HG03378 (cell line): ENCODE data around the gene PER1.
"Not testable (repeated sequence)": the region's sequence is repeated elsewhere in the genome, so short reads cannot be mapped to it uniquely, and the experiment has no call there.

Experiments
- ATAC-seq: cut with Tn5 transposase; IDR thresholded peaks from one replicate; pipeline ENCODE4 v1.9.1; 2021; ENCODE audit warnings: mild to moderate bottlenecking, moderate library complexity; ENCODE audit not compliant: unreplicated experiment

Gene PER1

GRCh38 chr17:8121407-8121680 lies 30.9 kb downstream of the PER1 start:
- ATAC-seq: no peak

GRCh38 chr17:8120520-8121406 lies 31.4 kb downstream of the PER1 start:
- ATAC-seq: no peak

- ATAC-seq: peak; percentile 51
Observed at GRCh38 chr17:8119581-8120519, 32.4 kb downstream of the PER1 start.

GRCh38 chr17:8118769-8119580 lies 33.2 kb downstream of the PER1 start:
- no peak for ATAC-seq

- ATAC-seq: no peak
Observed at GRCh38 chr17:8117980-8118768, 34.0 kb downstream of the PER1 start, which contains the start of gene ALOXE3. Gene ALOXE3 (minus strand): TSS chr17:8118514. CDS start chr17:8117990, 524 bp downstream.

GRCh38 chr17:8117367-8117979 lies 34.7 kb downstream of the PER1 start:
- no peak for ATAC-seq

- no peak for ATAC-seq
Observed at GRCh38 chr17:8116776-8117175, 35.4 kb downstream of the PER1 start.

- no peak for ATAC-seq
Observed at GRCh38 chr17:8110907-8111306, 41.3 kb downstream of the PER1 start.

- no peak for ATAC-seq
Observed at GRCh38 chr17:8110456-8110804, 41.8 kb downstream of the PER1 start.

GRCh38 chr17:8109661-8110455 lies 42.3 kb downstream of the PER1 start:
- ATAC-seq: no peak

GRCh38 chr17:8108972-8109660 lies 43.1 kb downstream of the PER1 start:
- ATAC-seq: no peak

- not testable (repeated sequence) for ATAC-seq
Observed at GRCh38 chr17:8106980-8107379, 45.2 kb downstream of the PER1 start.

- ATAC-seq: no peak
Observed at GRCh38 chr17:8105957-8106398, 46.2 kb downstream of the PER1 start.

GRCh38 chr17:8104911-8105310 lies 47.3 kb downstream of the PER1 start:
- ATAC-seq: no peak

GRCh38 chr17:8103549-8103948 lies 48.7 kb downstream of the PER1 start:
- no peak for ATAC-seq

GRCh38 chr17:8101721-8102120 lies 50.5 kb downstream of the PER1 start:
- no peak for ATAC-seq

GRCh38 chr17:8100763-8101162 lies 51.4 kb downstream of the PER1 start:
- ATAC-seq: no peak

GRCh38 chr17:8100111-8100510 lies 52.1 kb downstream of the PER1 start:
- no peak for ATAC-seq
